Activated naive CD8-positive, alpha-beta T cell treated with anti-CD3 and anti-CD28 coated beads, Interleukin-2, amount 50 U/mL, for 24 hours (primary cell): ENCODE results near the gene NPHS1.

Experiments used
- ATAC-seq: fragments of 150-1000 bp; cut with Tn5 transposase; one replicate; pipeline ENCODE4 v1.10.0; 2021
- DNase-seq: peaks from one replicate; pipeline ENCODE4 v3.0.0; 2021
- H3K27ac Mint-ChIP-seq: one replicate; pipeline ENCODE4 v1.8.0; 2021; ENCODE audit warnings: mild to moderate bottlenecking, mixed read lengths
- H3K27me3 Mint-ChIP-seq: one replicate; pipeline ENCODE4 v1.8.0; 2021; ENCODE audit warnings: mixed read lengths
- H3K36me3 Mint-ChIP-seq: one replicate; pipeline ENCODE4 v1.8.0; 2021; ENCODE audit warnings: low read depth, mixed read lengths
- H3K4me1 Mint-ChIP-seq: one replicate; pipeline ENCODE4 v1.8.0; 2021; ENCODE audit warnings: mixed read lengths
- H3K4me3 Mint-ChIP-seq: one replicate; pipeline ENCODE4 v1.8.0; 2021; ENCODE audit warnings: mild to moderate bottlenecking, moderate library complexity, mixed read lengths
- H3K9me3 Mint-ChIP-seq: one replicate; pipeline ENCODE4 v1.8.0; 2021; ENCODE audit warnings: mixed read lengths

NPHS1 gene

DNA sequence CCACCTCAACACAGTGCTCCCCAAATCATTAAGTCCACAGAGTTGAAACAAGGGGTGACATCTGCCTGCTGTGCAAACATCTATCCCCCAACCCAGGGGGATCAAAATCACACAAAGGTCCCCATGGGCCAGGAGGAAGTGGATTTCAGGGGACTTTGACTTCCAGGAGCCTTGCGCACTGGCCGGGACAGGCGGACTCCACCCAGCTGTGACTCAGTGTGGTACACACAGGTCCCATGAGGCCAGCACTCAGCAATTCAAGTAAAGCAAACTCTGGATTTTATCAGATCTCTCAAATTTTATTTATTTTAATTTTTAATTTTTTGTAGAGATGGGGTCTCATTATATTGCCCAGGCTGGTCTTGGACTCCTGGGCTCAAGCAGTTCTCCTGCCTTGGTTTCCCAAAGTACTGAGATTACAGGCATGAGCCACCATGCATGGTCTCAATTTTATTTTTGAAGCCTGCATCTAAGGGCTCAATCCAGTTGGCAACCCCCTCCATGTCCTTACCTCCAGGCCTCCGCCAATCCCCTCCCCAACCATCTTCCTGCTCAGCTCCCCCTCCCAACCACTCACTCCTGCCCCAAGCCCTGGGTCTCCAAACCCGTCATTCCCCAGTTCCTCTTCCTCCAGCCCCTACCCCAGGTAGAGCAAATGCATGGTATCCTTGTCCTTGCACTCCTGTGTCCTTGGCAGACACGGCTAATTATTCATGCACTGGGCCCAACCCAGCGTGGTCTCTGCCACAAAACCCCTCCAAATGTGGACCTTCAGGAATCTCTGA lies 58.7 kb downstream of the NPHS1 start:
- no peak overlapping the region for H3K4me3 Mint-ChIP-seq
- no peaks in the 10 kb centered on the region for H3K4me1 Mint-ChIP-seq

DNA sequence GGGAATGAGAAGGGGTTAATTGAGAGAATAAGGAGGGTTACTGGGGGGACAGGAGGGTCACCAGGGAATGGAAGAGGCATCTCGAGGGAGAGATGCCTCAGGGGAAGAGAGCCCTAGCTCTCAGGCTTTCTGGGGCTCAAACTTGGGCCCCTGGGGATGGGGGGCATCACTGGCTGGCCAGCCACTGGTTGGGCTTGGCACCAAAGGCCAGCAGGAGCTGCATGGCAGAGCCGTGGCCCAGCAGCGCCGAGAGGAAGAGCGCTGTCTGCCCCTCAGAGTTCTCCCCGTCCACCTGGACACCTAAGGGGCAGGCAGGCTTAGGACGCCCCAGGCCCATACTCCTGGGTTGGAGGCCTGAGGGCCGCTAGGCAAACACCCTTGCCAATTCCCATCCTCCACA lies 59.4 kb downstream of the NPHS1 start:
- DNase-seq (no peak), ATAC-seq (no peak)
- Mint-ChIP-seq H3K4me1 (no peaks in the 10 kb centered on the region), H3K9me3 (no peaks in the 10 kb centered on the region), H3K4me3 (no peak overlapping the region), H3K27ac (no peak overlapping the region), H3K36me3 (no peaks in the 10 kb centered on the region), H3K27me3 (peaks cover 28% of the 10 kb centered on the region)

More for the DNA sequence above, 58.7 kb downstream of the NPHS1 start:
- Mint-ChIP-seq H3K27ac (no peak overlapping the region), H3K36me3 (no peaks in the 10 kb centered on the region), H3K9me3 (no peaks in the 10 kb centered on the region), H3K27me3 (peaks cover 32% of the 10 kb centered on the region)
- no peak for DNase-seq
- ATAC-seq = no peak

DNA sequence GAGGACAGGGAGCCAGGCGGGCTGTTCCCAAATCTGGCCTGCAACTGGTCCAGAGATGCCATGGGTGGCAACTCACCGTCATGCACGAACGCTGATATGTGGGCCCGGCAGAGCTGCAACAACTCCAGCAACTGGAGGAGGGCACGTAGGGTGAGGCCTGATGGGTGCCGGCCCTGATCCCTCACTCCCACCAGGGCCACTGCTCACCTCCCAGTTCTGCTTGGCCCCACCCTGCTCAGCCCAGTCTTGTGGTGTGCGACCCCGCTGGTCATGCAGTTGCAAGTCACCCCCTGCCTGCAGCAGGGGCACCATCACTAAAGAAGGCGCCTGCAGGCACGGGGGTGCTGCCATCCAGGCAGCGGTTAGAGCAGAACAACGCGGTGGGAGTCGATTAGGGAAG lies 60.0 kb downstream of the NPHS1 start:
- Mint-ChIP-seq H3K4me3 (no peak overlapping the region), H3K4me1 (no peaks in the 10 kb centered on the region), H3K27ac (no peak overlapping the region), H3K27me3 (peaks cover 22% of the 10 kb centered on the region), H3K36me3 (no peaks in the 10 kb centered on the region), H3K9me3 (no peaks in the 10 kb centered on the region)
- DNase-seq = no peak
- no peak for ATAC-seq

DNA sequence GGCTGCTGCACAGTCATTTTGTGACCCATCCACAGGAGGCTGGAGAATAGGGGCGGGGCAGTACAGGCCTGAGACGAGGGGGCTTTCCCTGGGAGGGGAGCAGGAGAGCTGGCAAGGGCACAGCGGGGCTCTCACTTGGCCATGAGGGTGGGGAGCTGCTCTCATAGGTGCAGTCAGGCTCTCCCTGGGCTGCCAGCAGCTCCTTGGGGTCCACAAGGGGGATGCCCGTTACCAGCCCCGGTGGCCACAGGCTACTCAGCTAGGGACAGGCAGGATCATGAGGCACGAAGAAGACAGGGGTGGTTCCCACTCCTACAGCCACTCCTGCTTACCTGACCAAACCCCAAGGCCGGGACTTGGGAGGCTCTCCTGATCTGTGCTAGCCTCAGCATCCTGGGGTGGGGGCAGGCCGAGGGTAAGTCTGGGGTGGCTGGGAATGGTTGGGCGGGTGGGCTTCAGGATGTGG lies 60.5 kb downstream of the NPHS1 start:
- ATAC-seq (no peak), DNase-seq (no peak)
- H3K27ac Mint-ChIP-seq = no peak overlapping the region
- H3K36me3 Mint-ChIP-seq = no peaks in the 10 kb centered on the region
- no peaks in the 10 kb centered on the region for H3K4me1 Mint-ChIP-seq
- H3K9me3 Mint-ChIP-seq = no peaks in the 10 kb centered on the region
- no peak overlapping the region for H3K4me3 Mint-ChIP-seq
- H3K27me3 Mint-ChIP-seq = peaks cover 18% of the 10 kb centered on the region

DNA sequence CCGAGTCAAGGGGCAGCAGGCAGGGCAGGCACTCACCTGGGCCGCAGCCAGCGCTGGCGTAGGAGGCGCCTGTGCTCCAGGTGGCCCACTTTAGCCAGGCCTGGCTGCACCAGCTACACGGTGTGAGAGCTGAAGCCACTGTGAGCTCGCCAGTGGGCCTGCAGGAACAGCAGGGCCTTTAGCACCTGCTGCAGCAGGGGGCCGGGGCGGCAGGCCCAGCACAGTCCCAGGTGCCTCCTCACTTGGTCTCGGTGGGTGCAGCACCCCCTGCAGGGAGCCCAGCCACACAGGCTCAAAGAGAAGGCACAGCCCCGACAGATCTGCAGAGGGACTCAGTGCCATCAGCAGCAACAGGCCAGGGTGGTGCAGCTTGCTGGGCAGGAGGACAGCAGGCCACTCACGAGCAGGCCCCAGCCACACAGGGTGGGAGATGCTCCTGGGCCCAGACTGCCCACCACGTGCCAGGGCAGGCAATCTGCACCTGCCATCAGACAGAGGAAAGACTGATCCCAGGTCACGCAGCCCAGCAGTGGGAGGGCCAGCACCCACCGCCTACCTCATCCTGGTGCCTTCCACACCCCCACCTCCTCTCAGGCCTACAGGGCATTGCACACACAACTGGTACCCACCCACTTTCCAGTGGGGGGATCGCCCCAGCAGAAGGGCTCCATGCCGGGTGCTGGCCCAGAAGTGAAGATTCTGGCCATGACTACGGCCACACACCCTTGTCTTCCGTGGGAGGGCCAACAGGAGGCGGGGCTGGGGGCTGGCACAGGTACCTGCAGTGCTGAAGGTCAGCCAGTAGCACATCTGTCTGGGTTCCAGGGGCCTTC lies 61.1 kb downstream of the NPHS1 start:
- H3K9me3 Mint-ChIP-seq = no peaks in the 10 kb centered on the region
- DNase-seq = peak; percentile 16

DNA sequence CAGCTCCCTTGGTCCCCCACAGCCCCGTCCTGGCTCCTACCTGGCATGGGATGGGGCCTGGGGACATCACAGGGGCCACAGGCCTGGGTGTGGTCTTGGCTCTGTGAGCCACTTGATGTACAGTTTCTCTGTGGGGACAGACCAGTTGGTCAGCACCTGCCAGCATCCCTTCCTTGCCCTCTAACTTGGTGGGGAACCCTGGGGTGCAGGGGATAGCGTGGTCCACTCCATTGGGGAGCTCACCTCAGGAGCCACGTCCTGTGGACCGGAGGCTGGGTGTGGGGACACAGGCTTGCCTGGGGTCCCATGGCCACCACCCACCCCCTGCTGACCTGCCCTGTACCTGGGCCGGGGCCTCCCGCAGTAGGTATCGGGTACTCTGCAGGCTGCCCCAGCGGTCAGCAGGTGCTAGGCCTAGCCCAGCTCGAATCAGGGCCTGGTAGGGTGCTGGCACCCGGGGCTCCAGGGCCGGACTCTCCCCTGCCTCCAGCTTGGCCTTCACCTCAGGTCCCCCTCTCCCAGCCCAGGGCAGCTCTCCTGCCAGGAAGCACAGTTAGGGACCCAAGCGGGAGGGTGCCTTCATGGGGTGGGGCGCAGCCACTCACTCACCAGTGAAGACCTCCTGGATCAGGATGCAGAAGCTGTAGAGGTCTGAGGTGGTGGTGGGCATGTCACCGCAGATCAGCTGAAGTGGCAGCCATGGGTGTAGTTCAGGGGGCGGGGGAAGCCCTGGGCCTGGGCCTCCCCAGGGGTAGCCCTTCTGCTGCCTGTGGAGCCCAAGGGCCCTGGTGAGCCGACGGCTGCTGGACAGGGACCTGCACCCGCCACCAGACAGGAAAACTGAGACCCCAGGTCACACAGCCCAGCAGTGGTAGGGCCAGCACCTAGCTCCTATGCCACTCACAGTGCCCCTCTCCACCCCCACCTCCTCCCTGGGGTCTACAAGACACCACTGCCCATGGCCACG lies 62.0 kb downstream of the NPHS1 start:
- ATAC-seq (no peak), DNase-seq (no peak)
- Mint-ChIP-seq H3K9me3 (no peaks in the 10 kb centered on the region), H3K27me3 (peaks cover 5% of the 10 kb centered on the region), H3K27ac (no peak overlapping the region), H3K4me1 (no peaks in the 10 kb centered on the region), H3K4me3 (no peak overlapping the region), H3K36me3 (no peaks in the 10 kb centered on the region)

More for the DNA sequence above, 61.1 kb downstream of the NPHS1 start:
- H3K27me3 Mint-ChIP-seq = peaks cover 12% of the 10 kb centered on the region
- H3K27ac Mint-ChIP-seq = no peak overlapping the region
- no peaks in the 10 kb centered on the region for H3K36me3 Mint-ChIP-seq
- peak; percentile 30 for ATAC-seq
- no peak overlapping the region for H3K4me3 Mint-ChIP-seq
- H3K4me1 Mint-ChIP-seq = no peaks in the 10 kb centered on the region

DNA sequence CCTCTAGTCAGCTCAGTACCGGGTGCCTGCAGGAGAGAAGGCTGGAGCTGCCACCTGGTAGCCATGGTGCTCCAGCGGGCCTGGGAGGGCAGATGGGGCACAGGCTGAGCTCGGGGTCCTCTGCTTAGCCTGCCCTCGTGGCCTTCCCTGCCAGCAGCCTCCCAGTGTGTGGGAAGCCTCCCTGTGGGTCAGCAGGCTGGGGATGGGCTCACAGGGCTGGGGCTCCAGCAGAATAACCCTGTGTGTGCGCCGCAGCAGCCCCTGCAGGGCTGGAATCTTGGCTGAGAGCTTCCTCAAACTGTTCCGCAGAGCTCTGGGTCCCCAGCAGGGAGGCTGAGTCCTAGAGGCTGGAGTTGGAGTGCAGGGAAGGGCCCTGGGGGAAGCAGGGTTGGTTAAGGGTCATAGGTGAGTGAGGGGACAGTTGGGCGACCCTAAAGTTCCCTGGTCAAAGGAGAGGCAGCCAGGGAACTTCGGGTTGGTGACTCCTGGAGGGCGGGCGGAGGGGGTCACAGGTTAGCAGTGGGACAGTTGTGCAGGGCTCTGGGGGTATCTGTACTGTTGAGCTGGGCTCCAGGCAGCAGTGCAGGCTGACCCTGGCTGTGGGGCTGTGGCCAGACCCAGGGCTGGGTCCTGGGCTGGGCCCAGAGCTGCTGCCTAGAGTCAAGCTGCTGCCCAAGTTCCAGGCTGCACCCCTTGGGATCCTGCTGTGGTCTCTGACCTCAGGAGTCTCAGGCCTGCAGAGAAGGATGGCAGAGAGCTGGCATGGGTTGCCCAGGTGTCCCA lies 62.9 kb downstream of the NPHS1 start:
- ATAC-seq = no peak
- no peak overlapping the region for H3K27ac Mint-ChIP-seq

DNA sequence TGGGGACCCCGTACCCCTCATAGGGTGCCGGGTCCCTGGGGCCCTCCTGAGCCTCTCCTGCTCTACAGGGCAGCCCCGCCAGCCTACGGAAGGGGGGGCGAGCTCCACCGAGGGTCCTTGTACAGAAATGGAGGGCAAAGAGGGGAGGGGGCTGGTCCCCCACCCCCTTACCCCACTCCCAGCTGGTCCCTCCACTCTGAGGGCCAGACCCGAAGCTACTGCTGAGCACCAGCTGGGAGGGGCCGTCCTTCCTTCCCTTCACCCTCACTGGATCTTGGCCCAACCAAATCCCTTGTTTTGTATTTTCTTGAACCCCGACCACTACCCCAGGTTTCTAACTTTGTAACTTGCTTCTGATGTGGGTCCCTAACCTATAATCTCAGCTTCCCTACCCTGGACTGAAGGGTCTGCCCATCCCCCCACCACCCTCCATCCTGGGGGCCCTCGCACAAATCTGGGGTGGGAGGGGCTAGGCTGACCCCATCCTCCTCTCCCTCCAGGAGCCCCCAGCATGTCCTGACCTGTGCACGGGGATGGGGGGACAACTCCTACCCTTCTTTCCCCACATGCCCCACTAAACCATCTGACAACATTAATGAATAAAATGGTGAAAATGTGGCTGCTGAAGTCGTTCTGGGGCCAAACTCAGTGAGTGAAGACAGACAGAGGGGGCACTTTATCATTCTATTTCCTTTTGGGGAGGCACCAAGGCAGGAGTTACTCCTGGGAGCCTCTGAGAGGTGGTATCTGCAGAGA lies 63.9 kb downstream of the NPHS1 start:
- Mint-ChIP-seq H3K9me3 (no peaks in the 10 kb centered on the region), H3K27ac (no peak overlapping the region), H3K36me3 (no peaks in the 10 kb centered on the region), H3K27me3 (no peaks in the 10 kb centered on the region), H3K4me3 (no peak overlapping the region), H3K4me1 (no peaks in the 10 kb centered on the region)
- no peak for DNase-seq
- no peak for ATAC-seq

More for the DNA sequence above, 62.9 kb downstream of the NPHS1 start:
- H3K4me1 Mint-ChIP-seq = no peaks in the 10 kb centered on the region
- H3K36me3 Mint-ChIP-seq = no peaks in the 10 kb centered on the region
- no peaks in the 10 kb centered on the region for H3K9me3 Mint-ChIP-seq
- H3K27me3 Mint-ChIP-seq = peaks cover 4% of the 10 kb centered on the region
- H3K4me3 Mint-ChIP-seq = no peak overlapping the region
- DNase-seq = no peak

DNA sequence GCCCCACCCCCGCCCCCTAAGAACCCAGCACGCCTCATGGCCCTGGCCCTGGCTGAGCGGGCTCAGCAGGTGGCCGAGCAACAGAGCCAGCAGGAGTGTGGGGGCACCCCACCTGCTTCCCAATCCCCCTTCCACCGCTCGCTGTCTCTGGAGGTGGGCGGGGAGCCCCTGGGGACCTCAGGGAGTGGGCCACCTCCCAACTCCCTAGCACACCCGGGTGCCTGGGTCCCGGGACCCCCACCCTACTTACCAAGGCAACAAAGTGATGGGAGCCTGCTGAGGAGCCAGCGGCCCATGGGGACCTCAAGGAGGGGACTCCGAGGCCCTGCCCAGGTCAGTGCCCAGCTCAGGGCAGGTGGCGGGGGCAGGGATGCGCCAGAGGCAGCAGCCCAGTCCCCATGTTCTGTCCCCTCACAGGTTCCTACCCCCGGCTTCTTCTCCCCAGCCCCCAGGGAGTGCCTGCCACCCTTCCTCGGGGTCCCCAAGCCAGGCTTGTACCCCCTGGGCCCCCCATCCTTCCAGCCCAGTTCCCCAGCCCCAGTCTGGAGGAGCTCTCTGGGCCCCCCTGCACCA lies 65.0 kb downstream of the NPHS1 start:
- Mint-ChIP-seq H3K4me3 (no peak overlapping the region), H3K27ac (no peak overlapping the region), H3K4me1 (no peaks in the 10 kb centered on the region), H3K27me3 (no peaks in the 10 kb centered on the region), H3K9me3 (no peaks in the 10 kb centered on the region), H3K36me3 (no peaks in the 10 kb centered on the region)
- no peak for ATAC-seq
- no peak for DNase-seq

DNA sequence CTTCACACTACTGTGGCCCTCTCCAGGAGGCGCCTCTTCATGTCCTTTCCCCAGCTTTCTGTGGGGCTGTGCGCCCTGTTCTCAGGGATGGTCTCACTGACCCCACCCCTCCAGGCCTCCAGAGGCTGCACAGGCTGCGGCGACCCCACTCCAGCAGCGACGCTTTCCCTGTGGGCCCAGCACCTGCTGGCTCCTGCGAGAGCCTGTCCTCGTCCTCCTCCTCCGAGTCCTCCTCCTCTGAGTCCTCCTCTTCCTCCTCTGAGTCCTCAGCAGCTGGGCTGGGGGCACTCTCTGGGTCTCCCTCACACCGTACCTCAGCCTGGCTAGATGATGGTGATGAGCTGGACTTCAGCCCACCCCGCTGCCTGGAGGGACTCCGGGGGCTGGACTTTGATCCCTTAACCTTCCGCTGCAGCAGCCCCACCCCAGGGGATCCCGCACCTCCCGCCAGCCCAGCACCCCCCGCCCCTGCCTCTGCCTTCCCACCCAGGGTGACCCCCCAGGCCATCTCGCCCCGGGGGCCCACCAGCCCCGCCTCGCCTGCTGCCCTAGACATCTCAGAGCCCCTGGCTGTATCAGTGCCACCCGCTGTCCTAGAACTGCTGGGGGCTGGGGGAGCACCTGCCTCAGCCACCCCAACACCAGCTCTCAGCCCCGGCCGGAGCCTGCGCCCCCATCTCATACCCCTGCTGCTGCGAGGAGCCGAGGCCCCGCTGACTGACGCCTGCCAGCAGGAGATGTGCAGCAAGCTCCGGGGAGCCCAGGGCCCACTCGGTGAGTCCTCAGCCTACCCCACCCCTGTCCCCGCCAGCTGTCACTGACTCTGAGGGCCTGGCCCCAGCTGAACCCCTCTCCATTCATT lies 65.8 kb downstream of the NPHS1 start:
- ATAC-seq (no peak), DNase-seq (no peak)
- no peaks in the 10 kb centered on the region for H3K36me3 Mint-ChIP-seq
- no peaks in the 10 kb centered on the region for H3K27me3 Mint-ChIP-seq
- H3K9me3 Mint-ChIP-seq = no peaks in the 10 kb centered on the region
- no peaks in the 10 kb centered on the region for H3K4me1 Mint-ChIP-seq
- H3K27ac Mint-ChIP-seq = no peak overlapping the region
- H3K4me3 Mint-ChIP-seq = no peak overlapping the region

DNA sequence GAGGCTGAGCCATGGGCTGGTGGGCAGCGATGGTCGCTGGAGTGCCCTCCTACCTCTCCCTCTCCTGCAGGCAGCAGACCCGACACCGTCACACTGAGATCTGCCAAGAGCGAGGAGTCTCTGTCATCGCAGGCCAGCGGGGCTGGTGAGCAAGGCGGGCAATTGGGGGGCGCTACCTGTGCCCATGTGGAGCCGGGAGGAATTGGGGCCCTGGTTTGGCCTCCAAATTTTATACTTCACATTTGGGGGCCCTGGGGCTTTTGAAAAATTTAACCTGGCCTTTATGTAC lies 67.0 kb downstream of the NPHS1 start:
- ATAC-seq (no peak), DNase-seq (no peak)
- Mint-ChIP-seq H3K4me3 (no peak overlapping the region), H3K36me3 (no peaks in the 10 kb centered on the region), H3K9me3 (no peaks in the 10 kb centered on the region), H3K27me3 (no peaks in the 10 kb centered on the region), H3K4me1 (no peaks in the 10 kb centered on the region), H3K27ac (no peak overlapping the region)

DNA sequence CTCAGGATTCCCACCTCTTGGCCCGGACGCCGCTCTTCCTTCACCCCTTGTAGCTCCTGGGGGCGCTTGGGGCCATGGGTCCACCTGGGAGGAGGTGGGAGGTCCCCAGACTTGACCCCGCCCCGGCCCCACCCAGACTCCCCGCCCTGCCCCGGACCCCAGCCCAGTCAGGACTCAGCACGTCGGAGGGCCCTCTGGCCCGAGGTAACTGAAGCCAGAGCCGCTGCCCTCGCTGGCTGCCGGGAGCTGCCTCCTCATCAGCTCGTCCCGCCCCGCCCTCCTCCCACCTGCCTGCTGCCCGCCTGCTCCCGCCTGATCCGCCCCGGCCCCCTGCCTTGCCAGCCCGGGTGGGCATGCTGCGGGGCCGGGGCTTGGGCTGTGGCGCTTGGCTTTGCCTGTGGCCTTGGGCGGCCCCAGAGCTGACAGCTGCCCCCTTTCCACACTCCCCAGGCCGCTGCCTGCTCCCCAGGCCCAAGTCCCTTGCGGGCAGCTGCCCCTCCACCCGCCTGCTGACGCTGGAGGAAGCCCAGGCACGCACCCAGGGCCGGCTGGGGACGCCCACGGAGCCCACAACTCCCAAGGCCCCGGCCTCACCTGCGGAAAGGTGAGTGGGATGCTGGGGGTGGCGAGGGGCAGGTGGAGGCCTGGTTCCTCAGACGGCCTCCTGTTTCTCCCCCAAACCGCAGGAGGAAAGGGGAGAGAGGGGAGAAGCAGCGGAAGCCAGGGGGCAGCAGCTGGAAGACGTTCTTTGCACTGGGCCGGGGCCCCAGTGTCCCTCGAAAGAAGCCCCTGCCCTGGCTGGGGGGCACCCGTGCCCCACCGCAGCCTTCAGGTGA lies 67.6 kb downstream of the NPHS1 start:
- no peak overlapping the region for H3K4me3 Mint-ChIP-seq
- H3K27ac Mint-ChIP-seq = no peak overlapping the region
- H3K27me3 Mint-ChIP-seq = no peaks in the 10 kb centered on the region
- ATAC-seq = no peak
- no peaks in the 10 kb centered on the region for H3K36me3 Mint-ChIP-seq
- H3K9me3 Mint-ChIP-seq = no peaks in the 10 kb centered on the region
- no peak for DNase-seq
- no peaks in the 10 kb centered on the region for H3K4me1 Mint-ChIP-seq
